EL (cell line): ENCODE data around the gene IPO8.
A peak's percentile ranks its signal among the peaks of the same experiment; 100 is the strongest.

ENCODE experiments used
- DNase-seq: peaks from one replicate; pipeline ENCODE4 v3.0.0-alpha.2; 2016

IPO8 gene

DNA sequence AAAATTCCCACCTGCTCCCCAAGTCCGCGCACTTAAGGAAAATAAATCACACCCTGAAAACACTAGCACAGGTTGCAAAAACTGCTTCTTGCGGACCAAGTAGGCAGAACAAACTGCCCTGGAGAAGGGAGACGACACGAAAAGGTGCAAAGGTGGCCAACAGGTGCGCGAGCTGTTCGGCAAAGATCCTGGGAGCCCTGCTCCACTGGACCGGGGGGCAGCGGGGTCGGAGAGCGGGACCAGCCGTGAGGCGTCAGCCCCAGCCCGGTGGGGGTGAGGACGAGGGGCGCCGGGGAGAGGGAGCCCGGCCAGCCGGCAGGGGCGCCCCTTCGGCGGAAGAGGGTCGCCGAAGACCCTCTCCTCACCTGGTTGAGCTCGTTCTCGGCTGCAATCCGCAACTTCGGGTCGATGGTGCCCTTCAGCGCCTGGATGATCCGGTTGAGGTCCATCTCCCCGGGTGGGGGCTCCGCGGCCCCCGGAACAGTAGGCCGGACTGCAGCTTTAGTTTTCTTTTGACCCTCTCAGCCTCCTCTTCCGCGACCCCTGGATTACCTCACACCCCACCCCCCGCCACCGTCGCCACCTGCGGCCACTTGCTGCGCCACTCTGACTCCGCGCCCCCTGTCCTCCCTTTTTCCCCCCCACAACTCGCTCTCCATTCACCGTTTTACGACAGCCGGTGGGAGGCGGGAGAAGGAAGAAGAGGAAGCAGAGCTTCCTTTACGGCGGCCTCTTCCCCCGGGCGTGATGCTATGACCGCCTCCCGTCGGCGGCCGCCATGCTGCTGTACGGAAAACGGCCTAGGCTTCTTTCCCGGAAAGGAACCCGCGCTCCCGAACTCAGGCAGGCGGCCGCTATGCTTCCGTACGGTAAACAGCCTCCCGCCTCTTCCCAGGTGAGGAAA lies at the start of gene IPO8:
Gene IPO8, minus strand, starts transcription at position 671 of the 904 bp plus-strand sequence. Its CDS starts 222 bp downstream, at position 449.
- peak; percentile 92 for DNase-seq

DNA sequence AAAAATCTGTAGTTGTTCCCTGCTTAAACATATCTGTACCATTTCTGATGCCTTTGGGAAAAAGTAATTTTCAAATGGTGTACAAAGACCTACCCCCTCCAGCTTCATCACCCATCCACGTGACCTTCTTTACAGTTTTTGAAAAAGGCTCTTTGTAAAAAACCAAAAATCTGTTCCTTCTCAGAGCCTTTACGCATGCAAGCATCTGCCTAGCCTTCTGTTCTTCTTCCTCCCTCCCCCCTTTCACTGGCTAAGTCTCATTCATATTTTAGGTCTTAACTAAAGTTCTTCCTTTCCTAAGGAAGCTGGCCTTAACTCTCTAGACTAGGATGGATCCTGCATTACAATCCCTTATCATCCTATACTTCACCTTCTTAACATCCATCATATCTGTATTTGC lies 48.7 kb upstream of the IPO8 start:
- DNase-seq: no peak

DNA sequence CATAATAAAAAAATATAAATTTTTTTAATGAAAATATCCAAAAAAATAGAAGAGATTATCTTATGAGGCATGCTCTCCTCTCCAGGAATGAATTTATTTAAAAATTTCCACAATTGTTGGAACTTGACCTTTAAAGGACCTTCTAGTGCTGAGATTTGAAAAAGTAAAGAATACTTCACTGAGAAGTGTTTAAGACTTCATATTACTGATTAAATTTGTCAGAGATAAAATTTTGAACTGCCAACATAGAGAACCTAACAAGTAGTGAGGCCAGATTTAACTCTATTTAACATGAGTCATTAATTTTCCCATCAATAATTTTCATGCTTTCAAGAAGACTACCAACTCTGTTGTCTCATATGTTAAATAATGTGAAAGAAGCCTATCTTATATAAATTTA lies 44.6 kb upstream of the IPO8 start:
- DNase-seq: no peak

DNA sequence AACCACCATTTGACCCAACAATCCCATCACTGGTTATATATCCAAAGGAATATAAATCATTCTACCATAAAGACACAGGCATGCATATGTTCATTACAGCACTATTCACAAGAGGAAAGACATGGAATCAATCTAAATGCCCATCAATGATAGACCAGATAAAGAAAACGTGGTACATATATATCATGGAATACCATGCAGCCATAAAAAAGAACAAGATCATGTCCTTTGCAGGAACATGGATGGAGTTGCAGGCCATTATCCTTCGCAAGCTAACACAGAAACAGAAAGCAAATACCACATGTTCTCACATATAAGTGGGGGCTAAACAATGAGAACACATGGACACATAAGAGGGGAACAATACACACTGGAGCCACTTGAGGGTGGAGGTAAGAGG lies 43.4 kb upstream of the IPO8 start:
- DNase-seq: no peak

DNA sequence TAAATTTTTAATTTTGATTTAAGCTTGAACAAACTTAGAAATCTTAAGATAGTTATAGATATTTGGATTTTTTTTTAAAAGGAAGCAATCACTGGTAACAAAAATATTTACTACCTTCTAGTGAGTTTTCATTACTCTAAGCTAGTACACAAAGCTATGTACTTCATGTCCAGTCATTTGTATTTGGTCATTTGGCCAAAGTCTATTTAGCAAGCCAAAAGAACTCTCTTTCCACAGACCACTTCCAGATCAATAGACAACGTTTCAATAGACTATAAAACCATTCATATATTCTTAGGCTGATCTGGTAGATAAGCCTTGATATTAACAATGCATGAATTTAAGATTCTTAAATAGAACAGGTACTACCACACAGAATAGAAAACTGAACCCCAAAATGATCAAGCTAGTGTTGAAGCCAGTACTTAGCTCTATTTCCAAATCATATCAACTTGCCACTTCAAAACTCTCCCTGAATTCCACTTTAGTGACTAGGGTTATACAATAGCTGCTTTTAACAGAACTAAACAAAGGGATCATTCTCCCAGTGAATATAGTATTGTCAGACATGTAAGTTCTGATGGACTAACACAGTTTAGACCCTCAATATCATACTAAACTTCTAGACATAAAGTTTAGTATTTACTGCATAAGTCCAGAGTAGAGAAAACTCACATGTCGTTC lies 37.4 kb upstream of the IPO8 start:
- DNase-seq: no peak

DNA sequence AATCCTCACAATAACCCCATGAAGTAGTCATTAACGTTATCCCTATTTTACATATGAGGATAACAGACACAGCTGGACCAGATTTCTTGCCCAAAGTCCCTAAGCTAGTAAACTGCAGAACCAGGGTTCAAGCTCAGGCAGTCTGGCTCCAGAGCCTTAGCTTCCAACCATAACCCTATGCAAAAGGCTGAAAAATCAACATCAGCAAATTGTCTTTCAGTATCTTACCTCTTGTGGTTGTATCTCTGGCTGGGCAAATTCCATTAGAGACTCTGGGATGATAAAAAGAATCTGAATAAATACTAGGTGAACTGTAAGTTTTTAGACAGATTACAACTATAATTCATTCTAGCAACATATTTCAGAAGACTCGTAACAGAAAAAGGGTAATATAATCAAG lies 34.3 kb upstream of the IPO8 start:
- DNase-seq: no peak

DNA sequence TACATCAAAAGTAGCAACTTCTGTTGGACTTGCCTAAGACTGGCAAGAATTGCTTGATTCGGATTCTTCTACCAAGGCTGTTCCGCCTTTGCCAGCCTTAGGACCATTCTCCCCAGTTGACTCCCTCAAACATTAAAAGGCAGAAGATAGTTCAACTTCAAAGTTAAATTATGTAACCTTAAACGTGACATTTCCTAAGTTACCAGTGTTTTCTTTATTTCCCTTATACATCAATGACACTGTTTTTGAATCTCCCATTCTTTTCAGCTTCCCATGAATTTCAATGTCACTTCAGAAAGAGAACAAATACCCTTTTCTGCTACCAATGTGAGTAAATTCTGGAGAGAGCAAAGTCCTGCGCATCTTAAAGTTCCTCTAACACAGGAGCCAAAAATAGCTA lies 33.9 kb upstream of the IPO8 start:
- no peak for DNase-seq

DNA sequence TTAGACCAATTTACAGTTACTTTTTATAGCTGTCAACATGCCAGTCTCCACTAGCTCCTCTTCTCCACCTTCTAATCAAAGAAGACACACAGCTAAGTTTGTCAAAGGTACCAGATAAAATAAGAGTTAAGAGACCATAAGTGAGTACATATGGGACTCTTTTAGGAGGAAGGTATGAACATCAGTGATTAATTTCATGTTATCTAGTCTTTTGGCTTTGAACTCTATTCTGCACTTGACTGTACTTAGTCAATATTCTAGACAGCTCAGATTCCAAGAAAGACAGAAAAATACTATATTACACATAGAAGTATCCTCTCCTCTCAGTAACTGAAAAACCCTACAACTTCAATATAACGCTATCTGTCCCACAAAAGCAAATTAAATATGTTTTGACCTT lies 31.0 kb upstream of the IPO8 start:
- no peak for DNase-seq

DNA sequence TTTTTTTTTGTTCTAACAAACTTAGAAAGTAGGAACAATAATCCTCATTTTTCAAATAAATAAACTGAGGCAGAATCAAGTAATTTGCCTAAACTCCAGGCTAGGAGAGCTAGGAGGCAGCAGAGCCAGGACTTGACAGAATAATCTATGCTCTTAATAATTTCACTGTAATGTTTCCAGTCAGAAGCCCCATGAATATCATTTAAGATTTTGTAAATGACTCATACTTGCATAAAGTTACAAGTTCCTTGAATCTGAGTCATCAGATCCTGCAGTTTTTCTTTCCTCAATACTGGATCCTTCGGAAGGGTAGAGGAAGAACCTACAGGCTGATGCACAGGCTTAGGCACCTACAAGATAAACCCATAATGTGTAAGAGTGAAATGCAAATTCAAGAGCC lies 30.1 kb upstream of the IPO8 start:
- DNase-seq: peak; percentile 78

DNA sequence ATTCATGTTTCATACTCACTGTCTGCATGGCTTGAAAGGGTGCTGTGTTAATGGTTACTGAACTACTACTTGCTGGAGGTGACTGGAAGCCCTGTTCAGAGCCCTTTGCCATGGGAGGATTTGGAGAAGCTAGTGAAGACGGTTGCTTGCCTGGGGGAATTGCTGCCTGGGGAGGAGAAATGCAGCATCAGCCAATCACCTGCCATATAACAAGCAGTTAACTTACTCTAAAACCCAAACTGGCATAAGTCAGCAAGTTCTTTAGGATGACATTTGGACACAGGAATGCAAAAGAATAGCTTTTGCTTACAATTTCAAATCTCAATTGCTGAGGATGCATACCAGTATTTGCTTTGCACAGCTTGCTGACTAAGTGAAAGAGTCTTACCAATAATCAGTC lies 23.4 kb upstream of the IPO8 start:
- DNase-seq: peak; percentile 96

DNA sequence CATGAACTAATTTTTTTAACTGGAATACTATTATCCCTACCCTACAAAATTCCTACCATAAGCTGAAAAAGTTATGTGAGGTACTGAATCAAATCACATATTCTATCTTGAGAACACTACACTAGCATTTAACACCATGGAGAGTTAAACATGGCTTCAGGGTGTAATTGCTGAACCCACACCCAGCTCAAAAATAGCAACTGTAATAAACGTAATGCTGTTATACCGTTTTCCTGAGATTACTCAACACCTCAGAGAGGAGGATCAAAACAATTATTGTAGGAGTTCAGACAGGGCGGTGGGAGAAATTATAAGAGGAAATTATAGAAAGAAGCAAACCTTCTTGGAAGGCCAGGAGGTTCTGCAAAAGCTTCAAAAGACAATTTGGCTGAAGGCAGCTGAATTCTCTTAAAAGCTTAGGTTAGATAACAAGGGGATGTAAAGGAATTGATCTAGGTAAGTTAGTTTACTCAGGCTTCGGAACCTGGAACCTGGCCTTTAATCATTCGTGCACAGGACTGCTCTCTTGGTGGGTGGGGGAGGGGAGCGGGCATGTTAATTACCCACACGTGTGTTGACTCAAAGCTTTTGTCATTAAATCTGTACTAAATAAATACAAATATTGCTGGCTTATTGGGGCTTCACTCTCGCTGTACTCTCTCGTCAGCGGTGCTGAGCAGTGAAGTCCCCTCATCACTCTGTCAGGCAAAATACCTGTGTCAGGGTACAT lies 12.1 kb upstream of the IPO8 start:
- DNase-seq: no peak

DNA sequence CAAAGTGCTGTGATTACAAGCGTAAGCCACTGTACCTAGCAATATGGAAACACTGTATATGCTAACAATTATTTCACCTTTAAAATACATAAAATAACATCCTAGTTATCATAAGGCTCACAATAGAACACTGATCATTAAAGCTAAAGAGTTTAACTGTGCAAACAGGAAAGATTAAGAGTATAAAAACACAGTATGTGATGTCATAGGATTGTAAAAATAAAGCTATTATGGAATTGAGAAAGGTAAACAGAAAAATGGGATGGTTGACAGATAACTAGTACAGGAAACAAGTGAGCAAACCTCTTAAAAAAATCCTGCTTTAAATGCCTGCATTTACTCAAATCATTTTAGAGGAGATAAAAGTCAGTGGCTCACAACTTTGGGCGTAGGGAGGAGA lies 10.8 kb upstream of the IPO8 start:
- DNase-seq: no peak

DNA sequence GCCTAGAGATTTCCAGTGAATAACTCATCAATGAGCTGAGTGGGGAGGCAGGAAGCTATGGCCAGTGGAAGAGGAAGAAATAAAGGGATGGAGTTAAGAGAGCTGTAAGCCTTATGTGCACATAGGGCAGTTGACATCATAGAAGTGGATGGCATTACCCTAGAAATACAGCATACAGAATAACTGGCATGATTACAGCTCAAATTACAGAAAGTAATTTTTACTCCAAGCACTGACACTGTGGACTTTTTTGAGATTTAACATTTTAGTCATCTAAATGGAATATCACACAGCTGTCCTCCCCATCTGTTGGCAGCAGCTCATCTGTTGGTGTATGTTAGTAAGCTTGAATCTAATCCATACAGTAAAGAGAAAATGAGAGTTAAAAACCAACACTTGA lies 5.4 kb upstream of the IPO8 start:
- DNase-seq: no peak

DNA sequence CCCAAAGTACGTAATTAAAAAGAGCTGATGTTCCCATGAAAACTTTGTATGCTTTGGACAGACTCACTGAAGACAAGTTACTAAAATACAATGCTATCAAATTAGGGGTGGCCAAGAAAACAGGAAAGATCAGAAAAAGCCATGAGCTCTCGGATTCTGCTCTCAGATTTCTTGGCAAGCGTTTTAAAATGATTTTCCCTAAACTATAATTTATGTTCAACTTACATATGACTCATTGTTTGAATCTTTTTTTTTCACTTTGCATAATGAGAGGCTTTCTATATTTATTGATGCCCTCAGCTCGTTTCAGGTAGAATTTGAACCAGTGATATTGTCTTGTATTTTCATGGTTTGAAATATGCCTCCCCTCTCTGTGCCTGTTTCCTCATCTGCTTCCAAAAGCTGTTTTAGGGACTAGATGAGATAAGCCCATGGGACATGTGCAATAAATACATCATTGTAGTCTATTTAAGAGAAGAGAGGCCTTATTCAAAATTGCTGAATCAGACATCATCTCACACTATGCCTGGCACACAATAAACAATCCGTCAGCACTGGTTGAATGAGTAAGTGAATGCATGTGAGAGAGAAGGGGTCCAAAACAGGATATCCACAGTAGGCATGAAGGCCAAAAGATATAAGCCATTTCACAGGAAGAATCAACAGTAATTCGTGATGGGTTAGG lies 4.7 kb upstream of the IPO8 start:
- DNase-seq: no peak

DNA sequence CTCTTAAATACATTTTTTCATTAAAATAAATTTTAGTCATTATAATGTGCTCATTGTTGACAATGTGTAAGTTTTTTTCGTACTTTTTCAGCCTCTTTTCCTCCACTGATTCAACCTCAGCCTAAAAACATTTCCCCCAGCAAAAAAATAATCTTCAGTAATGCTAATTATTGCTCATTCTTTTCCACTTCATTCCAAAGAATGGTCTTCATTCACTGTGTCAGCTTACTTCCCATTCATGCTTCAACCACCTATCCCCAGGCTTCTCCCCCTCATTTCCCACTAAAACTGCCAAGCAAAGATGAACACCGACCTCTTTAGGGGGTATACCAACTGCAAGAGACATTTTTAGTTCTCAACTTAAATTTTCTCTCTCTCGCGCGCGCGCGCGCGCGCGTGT lies 2.7 kb upstream of the IPO8 start:
- no peak for DNase-seq

DNA sequence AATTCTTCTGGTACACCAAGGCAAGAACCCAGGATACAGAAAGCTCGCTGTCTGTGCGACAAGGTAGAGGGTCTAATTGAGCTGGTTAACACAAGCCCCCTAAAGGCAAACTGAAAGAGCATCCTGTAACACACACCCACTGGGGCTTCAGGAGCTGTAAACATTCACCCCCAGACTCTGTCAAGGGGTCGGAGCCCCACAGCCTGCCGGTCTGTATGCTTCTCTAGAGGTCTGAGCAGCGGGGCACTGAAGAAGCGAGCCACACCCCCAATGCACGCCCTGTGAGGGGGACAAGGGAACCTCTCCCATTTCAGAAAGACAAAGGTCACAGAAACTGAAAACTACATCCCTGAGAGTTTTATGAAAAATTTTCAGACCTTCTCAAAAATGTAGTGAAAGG lies 1.3 kb upstream of the IPO8 start:
- no peak for DNase-seq

DNA sequence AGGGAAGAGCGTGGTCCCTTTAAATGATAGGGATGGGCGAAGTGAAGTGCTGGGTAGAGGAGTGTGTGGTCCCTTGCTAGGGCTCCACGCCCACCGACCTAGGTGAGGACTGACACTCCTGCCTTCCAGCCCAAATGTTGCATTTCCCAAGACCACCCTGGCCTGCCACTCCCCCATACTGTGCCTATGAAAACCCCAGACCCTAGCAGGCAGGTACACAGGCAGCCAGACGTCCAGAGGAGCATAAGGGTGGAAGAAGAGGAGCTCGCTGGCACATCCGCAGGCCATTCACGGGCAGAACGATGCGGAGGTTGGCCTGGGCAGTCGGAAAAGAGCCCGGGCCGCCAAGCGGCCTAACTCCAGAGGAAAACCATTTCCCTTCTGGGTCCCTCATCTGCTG lies 817 bp upstream of the IPO8 start:
- DNase-seq: no peak

DNA sequence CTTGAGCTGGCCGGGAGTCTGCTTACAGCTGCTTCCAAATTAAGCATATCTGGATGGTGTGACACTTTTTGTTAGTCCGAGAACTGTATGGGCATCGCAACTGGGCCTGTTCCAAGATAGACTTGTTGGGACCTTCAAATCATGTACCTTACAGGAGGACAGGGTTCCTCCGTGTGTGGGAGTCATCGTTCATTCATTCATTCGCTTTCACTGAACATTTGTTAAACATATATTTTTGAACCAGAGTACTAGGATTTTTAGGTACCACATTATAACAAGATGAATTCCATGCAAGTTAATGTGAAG lies 387 bp upstream of the IPO8 start:
- DNase-seq: no peak

DNA sequence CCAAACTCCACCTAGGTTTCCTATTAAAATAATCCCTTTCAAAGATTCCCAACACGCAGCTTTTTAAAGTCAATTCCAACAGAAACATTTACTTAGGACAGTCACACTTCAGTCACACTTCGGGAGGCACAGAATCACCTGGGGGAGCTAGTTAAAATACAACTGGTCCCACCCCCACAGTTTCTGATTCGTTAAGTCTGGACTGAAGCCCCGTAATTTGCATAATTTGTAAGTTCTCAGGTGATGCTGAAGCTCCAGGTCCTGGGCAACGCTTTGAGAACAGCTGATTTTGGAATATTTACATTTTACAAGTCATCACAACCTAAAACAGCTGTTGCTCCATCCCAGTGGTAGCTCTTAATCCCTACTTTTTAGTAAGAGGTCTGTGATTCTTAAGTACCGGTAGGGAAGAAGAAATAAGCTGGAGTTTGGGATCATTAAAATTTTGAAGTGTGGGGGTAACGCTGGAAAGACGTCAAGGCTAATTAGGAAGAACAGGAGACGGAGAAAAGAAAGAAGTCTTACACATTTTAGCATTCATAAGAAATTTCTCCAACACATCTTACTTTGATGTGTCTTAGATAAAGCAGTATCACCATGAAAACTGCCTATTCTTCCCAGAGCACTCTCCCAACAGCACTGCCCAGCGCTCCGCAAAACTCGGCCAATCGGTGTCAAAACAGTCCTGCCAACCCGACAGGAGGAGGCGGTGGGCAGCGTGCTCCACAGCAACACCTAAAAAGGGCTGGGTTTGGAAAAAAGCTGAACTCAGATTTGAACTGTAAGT lies 1.1 kb downstream of the IPO8 start:
- peak; percentile 52 for DNase-seq

DNA sequence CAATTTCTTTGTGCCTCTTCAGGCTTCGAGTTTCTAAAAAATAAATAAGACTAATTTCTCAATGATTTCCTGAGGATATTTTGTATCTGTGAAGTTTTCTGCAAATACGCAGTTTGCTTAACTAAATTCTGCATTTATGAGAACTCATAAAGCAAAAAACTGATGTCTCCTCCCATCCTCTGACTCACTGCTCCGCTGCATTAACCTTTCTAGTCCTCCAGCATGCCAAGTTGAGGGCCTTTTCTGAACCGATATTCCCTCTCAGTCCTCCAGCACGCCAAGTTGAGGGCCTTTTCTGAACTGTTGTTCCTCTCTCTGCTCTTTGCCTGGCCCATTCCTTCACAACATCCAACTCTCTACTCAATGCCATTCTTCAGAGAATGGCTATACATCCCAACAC lies 3.2 kb downstream of the IPO8 start:
- peak; percentile 54 for DNase-seq

DNA sequence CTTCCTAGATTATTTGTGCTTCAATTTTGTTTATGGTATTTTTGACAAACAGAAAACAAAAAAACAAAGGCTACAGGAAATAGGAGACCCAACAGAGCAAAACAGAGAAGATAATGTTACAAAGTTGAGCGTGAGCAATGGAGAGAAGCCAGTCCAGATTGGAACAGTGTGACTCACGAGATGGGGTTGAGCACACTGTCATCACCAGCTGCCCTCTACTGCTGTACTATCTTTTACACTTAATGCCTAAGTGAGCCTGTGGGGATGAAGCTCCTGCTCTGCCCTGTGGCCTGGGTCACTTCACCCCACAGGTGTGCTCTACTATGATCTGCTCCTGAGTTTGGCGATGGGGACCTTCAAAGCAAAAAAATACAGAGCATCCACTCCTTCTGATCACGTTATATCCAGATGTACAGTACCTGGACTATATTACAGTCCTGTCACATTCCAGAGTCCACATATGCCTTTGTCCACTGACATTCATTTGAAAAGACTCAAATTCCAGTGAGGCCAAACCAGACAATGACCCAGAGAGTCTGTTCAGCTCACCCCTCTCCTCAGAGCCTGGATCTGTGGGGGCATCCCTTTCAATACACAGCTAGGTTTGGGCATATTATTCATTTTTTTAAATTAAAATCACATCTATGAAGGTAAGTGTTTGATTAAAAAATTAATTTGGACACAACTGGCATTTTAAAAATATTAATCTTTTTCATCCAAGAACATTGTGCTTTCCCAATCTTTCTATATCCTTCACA lies 4.4 kb downstream of the IPO8 start:
- peak; percentile 81 for DNase-seq
